Progenitor cell of endocrine pancreas (in vitro differentiated cells): Measurements from ENCODE around the gene GIPC1. TPM values are rescaled to one million over a fixed set of nuclear protein-coding genes. Genes with fewer than 3 reads are reported as not detected.

Source experiments
- DNase-seq: peaks from one replicate; pipeline ENCODE4 v3.0.0; 2021; ENCODE audit warnings: low spot score; ENCODE audit not compliant: unreplicated experiment
- H3K27ac Mint-ChIP-seq: 2 replicates; pipeline ENCODE4 v1.8.0; 2021; ENCODE audit warnings: mild to moderate bottlenecking, moderate library complexity, mixed read lengths
- H3K27me3 Mint-ChIP-seq: 2 replicates; pipeline ENCODE4 v1.8.0; 2021; ENCODE audit warnings: mixed read lengths
- H3K36me3 Mint-ChIP-seq: 2 replicates; pipeline ENCODE4 v1.8.0; 2022; ENCODE audit warnings: mixed read lengths; ENCODE audit not compliant: insufficient read depth
- H3K4me1 Mint-ChIP-seq: 2 replicates; pipeline ENCODE4 v1.8.0; 2021; ENCODE audit warnings: low read depth, mixed read lengths
- H3K4me3 Mint-ChIP-seq: 2 replicates; pipeline ENCODE4 v1.8.0; 2021; ENCODE audit warnings: low read depth, mild to moderate bottlenecking, moderate library complexity, mixed read lengths
- H3K9me3 Mint-ChIP-seq: 2 replicates; pipeline ENCODE4 v1.8.0; 2021; ENCODE audit warnings: low read depth, mixed read lengths
- CTCF ChIP-seq: fragments of 200-600 bp; sonication (generic); IDR thresholded peaks from one replicate; pipeline ENCODE4 v1.5.0; 2021; ENCODE audit warnings: antibody characterized with exemption, mild to moderate bottlenecking; ENCODE audit not compliant: unreplicated experiment
- total RNA-seq: library from RNA; stranded (reverse); gene quantifications from 2 replicates; pipeline ENCODE4 v1.2.1, GENCODE V29; 2021

Gene GIPC1
- total RNA-seq, 1 donor from 2014 or later: 66.5 TPM

GRCh38 chr19:14496834-14497227, 904 bp upstream of the GIPC1 start:
- Mint-ChIP-seq H3K27ac (peak overlapping the region; percentile 94), H3K27me3 (no peaks in the 10 kb centered on the region), H3K4me1 (peaks cover 17% of the 10 kb centered on the region)

GRCh38 chr19:14495672-14496028, 277 bp downstream of the GIPC1 start:
- Mint-ChIP-seq H3K27ac (no peak overlapping the region), H3K4me3 (peak overlapping the region; percentile 84), H3K27me3 (no peaks in the 10 kb centered on the region), H3K4me1 (peaks cover 17% of the 10 kb centered on the region), H3K36me3 (peaks cover 10% of the 10 kb centered on the region), H3K9me3 (no peaks in the 10 kb centered on the region)
- no peak for DNase-seq
- no peak for TF ChIP-seq CTCF

More at GRCh38 chr19:14496834-14497227, 904 bp upstream of the GIPC1 start:
- Mint-ChIP-seq H3K9me3 (no peaks in the 10 kb centered on the region), H3K36me3 (peaks cover 7% of the 10 kb centered on the region), H3K4me3 (peak overlapping the region; percentile 52)
- DNase-seq: no peak
- TF ChIP-seq CTCF: no peak

GRCh38 chr19:14494910-14495671, 836 bp downstream of the GIPC1 start:
- Mint-ChIP-seq H3K9me3 (no peaks in the 10 kb centered on the region), H3K4me1 (peaks cover 17% of the 10 kb centered on the region), H3K4me3 (peak overlapping the region; percentile 84), H3K36me3 (peaks cover 10% of the 10 kb centered on the region), H3K27ac (no peak overlapping the region), H3K27me3 (no peaks in the 10 kb centered on the region)
- DNase-seq: no peak
- TF ChIP-seq CTCF: no peak

- no peak for TF ChIP-seq CTCF
- Mint-ChIP-seq H3K4me1 (peaks cover 17% of the 10 kb centered on the region), H3K36me3 (peaks cover 12% of the 10 kb centered on the region), H3K4me3 (peak overlapping the region; percentile 84), H3K27me3 (no peaks in the 10 kb centered on the region), H3K27ac (peak overlapping the region; percentile 37), H3K9me3 (no peaks in the 10 kb centered on the region)
- no peak for DNase-seq
Observed at GRCh38 chr19:14494411-14494810, 1.5 kb downstream of the GIPC1 start.

- H3K27ac Mint-ChIP-seq: no peak overlapping the region
- no peak overlapping the region for H3K4me3 Mint-ChIP-seq
- no peaks in the 10 kb centered on the region for H3K9me3 Mint-ChIP-seq
- peaks cover 17% of the 10 kb centered on the region for H3K4me1 Mint-ChIP-seq
- DNase-seq: no peak
- H3K27me3 Mint-ChIP-seq: no peaks in the 10 kb centered on the region
- peaks cover 17% of the 10 kb centered on the region for H3K36me3 Mint-ChIP-seq
- no peak for TF ChIP-seq CTCF
Observed at GRCh38 chr19:14492756-14493337, 3.1 kb downstream of the GIPC1 start.
